NCI-H146 (cell line): ENCODE measurements around the gene TBX5.
"Not testable (repeated sequence)": the region's sequence is repeated elsewhere in the genome, so short reads cannot be mapped to it uniquely, and the experiment has no call there.

Source experiments
- DNase-seq: peaks from one replicate; lab custom pipeline; 2025; lab: John Stamatoyannopoulos, UW

The TBX5 gene

GRCh38 chr12:114381177-114381576 is 24.8 kb downstream of the TBX5 start:
- DNase-seq: no peak

DNA sequence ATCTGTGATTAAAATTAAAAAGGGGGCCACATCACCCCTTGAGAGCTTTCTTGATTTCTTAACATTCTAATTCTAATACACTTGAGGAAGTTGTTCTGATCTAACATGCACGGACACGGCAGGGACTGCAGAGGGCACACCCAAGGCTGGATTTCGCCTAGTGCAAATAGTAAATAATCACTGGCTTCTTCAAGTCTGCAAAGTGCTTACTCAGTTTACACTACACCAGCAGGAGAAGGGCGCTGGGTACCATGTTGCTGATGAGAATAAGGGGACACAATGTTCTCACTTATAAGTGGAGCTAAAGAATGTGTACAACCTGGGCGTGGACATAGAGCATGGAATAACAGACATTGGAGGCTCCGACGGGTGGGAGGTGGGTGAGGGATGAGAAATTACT is 34.2 kb downstream of the TBX5 start:
- DNase-seq: no peak

DNA sequence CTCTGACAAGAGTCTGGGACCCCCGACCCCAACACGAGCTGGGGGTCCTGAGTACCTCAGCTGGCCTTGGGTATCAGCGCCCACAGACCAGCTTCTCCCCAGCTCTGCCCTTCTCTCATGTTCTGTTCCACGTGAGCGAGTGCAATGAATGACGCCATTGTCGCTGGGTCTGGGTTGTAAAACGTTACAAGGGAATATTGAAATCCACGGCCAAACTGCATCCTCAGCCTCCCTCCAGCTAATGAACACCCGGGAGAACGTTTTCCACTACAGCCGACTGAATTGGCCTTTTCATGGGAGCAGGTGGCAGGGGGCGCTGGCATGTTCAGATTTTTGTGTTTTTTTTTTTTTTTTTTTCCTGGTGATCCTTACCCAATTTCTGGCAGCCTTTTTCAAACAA is 34.7 kb downstream of the TBX5 start:
- DNase-seq: no peak

- no peak for DNase-seq
These were observed 37.1 kb downstream of the TBX5 start for GRCh38 chr12:114368685-114369452.

GRCh38 chr12:114361992-114362391 is 44.0 kb downstream of the TBX5 start:
- no peak for DNase-seq

- no peak for DNase-seq
These were observed 44.4 kb downstream of the TBX5 start for GRCh38 chr12:114361545-114361944.

- no peak for DNase-seq
These were observed 45.5 kb downstream of the TBX5 start for GRCh38 chr12:114360485-114360884.

DNA sequence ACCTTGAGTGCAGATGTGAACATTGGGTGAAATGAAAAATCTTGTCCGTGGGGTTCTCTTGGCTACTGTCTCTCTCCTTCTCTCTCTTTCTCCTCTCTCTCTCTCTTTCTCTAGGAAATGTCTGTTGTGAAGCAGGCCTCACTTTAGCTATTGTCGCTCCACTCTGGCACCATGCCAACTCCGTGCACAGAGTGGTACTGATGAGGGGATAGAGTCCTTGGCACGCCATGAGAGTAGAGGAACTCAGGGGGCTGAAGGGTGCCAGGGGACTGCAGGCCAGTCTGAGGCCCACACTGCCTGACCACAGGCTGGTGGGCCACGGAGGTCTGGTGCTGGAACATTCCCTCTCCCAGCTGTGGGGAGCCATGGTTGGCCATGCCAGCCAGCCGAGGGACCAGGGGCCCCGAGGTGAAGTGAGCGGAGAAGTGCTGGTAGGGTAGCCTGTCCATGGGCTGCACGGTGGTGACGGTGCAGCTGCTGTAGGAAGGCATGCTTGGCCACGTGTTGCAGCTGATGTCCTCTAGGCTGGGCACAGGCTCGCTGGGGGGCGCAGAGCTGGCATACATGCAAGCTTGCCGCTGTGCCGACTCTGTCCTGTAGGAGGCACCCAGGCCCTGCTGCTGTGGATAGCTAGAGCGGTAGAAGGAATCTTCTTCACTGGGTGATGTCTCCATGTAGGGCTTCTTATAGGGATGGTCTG is 50.4 kb downstream of the TBX5 start:
- no peak for DNase-seq

DNA sequence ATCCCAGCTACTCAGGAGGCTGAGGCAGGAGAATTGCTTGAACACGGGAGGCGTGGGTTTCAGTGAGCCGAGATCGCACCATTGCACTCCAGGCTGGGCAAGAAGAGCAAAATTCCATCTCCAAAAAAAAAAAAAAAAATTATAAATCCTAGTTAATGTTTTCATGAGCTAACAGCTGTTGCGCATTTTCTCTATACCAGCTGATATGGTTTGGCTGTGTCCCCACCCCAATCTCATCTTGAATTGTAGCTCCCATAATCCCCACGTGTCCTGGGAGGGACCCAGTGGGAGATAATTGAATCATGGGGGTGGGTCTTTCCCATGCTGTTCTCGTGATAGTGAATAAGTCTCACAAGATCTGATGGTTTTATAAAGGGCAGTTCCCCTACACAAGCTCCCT is 56.7 kb downstream of the TBX5 start:
- DNase-seq: not testable (repeated sequence)

DNA sequence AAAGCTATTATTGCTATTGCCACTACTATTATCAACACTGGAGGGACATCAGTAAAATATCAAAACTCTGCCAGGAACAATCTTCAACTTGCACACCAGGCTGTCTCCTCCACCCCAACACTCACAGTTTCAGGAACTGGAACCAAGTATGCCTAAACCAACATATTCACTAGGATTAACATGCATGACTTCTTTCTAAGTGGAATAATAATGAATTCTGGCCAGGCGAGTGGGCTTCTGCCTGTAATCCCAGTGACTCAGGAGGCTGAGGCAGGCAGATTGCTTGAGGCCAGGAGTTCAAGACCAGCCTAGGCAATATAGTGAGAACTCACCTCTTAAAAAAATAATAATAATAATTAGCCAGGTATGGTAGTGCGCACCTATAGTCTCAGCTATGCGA is 58.1 kb downstream of the TBX5 start:
- no peak for DNase-seq

GRCh38 chr12:114344831-114345230 is 61.1 kb downstream of the TBX5 start:
- DNase-seq: no peak

GRCh38 chr12:114344303-114344663 is 61.7 kb downstream of the TBX5 start:
- no peak for DNase-seq

- no peak for DNase-seq
These were observed 62.2 kb downstream of the TBX5 start for GRCh38 chr12:114343585-114344302.

DNA sequence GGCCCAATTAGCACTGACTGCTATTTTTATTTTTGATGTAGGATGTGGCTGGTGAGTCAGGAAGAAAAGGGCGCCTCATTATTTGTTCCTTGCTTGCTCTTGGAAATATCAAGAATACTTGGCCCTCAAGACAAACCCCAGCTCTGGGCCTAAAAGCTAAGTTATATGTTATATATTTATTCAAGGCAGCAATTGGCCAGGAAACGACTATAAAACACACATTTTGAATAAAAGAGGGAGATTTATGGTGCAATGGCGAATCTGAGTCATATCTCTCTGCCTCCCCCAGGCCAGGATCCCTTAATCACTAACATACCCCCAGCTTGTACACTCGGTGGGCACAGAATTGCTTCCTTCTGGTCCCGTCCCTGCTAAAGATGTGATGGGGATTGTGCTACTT is 63.3 kb downstream of the TBX5 start:
- no peak for DNase-seq

- no peak for DNase-seq
These were observed 64.3 kb downstream of the TBX5 start for GRCh38 chr12:114341635-114342034.

- DNase-seq: no peak
These were observed 65.7 kb downstream of the TBX5 start for GRCh38 chr12:114340231-114340630.

DNA sequence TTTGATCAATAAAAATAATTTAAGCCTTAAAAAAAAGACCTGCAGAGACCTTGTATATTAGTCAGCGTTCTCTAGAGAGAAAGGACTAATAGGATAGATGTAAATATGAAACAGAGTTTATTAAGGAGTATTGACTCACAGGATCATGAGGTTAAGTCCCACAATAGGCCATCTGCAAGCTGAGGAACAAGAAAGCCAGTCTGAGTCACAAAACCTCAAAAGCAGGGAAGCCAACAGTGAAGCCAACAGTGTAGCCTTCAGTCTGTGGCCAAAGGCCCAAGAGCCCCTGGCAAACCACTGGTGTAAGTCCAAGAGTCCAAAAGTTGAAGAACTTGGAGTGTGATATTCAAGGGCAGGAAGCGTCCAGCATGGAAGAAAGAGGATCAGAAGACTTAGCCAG is 66.3 kb downstream of the TBX5 start:
- DNase-seq: no peak

DNA sequence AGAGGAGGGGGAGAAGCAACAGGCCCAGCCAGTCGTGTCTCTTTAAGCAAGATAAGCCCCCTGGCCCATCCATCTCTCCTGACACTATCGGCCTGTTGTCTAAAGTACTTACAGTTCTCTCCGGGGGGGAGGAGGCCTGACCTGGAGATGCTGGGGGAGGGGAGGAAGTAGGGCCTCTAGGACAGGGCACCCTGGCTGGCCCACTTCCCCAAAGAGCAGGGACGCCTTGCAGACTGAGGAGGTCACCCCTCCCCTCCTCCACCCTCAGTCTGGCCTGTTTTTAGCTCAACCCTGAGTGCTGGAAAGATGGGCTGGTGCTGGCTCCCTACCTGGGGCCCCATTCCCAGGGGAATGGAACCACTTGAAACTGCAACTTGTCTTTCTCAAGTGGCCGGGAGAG is 70.3 kb downstream of the TBX5 start:
- DNase-seq: no peak

DNA sequence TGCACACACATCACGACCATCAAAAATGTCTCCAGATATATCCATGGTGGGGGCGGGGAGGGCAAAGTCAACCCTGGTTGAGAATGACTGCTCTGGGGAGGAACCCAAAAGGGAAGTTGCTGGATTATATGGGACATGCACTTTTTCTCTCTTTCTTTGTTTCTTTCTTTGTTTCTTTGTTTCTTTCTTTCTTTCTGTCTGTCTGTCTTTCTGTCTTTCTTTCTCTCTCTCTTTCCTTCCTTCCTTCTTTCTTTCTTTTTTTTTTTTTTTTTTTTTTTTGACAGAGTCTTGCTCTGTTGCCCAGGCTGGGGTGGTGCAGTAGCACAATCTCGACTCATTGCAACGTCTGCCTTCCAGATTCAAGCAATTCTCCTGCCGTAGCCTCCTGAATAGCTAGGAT is 71.5 kb downstream of the TBX5 start:
- no peak for DNase-seq

DNA sequence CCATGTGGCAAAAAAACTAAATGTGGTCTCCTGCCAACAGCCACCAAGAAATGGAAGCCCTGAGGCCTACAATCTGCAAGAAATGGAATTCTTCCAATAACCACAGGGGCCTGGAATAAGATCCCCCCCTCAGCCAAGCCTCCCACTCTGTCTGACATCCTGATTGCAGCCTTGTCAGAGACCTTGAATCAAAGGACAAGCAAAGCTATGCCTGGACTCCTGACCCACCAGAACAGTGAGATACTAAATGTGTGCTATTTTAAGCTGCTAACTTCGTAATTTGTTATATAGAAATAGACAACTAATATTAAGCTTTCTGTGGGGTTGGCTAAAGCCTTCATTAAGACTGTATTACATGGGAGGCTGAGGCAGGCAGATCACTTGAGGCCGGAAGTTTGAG is 77.7 kb downstream of the TBX5 start:
- DNase-seq: no peak

DNA sequence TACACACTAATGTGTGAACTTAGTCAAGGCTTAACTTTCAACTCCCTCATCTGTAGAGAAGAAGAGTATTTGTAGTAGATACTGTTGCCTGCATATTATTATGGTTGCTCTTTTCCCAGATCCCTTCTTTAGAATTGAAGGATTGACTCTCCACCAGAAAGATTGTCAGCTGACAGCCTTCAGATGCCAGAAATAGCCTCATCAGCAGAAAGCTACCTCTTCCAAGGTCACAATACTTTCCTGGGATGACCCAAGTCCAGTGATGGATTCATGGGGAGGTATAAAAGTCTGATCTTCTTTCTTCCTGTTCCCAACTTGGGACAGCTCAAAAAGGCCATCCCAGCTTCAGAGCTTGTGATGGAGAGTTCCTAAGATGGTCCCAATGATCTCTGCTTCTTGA is 78.2 kb downstream of the TBX5 start:
- DNase-seq: no peak

GRCh38 chr12:114321524-114321923 is 84.4 kb downstream of the TBX5 start:
- DNase-seq: no peak

DNA sequence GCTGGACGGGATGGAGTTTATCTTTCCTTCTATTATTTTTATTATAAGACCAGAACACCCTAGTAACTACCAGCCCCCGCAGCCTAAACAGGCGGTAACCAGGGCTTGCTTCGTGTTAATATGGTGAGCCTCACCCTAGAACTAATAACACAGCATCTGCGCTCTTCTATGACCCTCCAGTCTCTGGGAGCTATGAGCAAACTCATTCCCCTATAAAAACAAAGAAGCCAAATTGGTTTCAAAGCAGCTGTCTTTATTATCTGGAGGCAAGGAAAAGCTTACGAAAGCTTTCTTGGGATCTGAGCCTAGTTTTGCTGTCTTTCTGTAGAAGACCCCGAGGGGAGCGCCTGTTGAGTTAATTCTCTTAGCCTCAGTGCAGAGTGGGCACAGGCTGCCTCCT is 85.0 kb downstream of the TBX5 start:
- DNase-seq: no peak
